HG02623 (cell line): ENCODE results near the gene PPP1R1C.

Source experiments
- ATAC-seq: cut with Tn5 transposase; IDR thresholded peaks from one replicate; pipeline ENCODE4 v1.9.1; 2021; ENCODE audit warnings: moderate library complexity; ENCODE audit not compliant: unreplicated experiment

PPP1R1C gene

GRCh38 chr2:182058056-182058455 is 72.4 kb downstream of the PPP1R1C start:
- no peak for ATAC-seq

- ATAC-seq, result no peak
Measured at GRCh38 chr2:182061739-182062138, 76.1 kb downstream of the PPP1R1C start.

- no peak for ATAC-seq
Measured at GRCh38 chr2:182062329-182062972, 76.8 kb downstream of the PPP1R1C start.

GRCh38 chr2:182064019-182064778 is 78.5 kb downstream of the PPP1R1C start:
- ATAC-seq, result no peak

DNA sequence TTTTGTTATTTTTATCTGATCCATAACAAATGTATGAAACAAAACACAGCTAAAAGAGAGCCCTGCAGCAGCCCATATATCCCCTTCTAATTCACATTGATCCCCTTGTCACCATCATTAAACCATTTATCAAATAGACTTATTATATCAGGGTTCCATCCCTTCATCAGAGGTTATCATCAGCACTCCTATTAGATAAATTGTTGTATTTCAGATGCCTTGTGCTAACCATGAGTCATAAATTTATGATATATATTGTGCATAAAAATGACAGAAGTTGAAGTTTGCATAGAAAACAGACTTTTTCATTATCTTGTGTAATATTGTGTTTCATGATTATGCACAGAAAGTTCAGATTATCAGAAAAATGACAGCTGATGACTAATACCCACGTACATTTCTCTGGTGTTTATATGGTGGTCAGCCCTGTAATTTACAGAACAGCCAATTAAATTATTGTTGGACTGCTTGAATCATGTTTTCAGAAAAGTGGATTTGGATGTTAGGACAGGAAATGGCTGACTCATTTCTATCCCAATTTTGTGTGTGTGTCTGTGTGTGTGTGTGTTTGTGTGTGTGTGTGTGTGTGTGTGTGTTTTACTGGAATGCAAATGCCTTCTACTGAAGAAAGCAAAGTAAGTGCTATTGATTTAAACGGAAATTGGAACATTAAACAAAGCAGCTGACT is 80.9 kb downstream of the PPP1R1C start:
- no peak for ATAC-seq

- no peak for ATAC-seq
Measured at GRCh38 chr2:182067393-182067792, 81.7 kb downstream of the PPP1R1C start.

DNA sequence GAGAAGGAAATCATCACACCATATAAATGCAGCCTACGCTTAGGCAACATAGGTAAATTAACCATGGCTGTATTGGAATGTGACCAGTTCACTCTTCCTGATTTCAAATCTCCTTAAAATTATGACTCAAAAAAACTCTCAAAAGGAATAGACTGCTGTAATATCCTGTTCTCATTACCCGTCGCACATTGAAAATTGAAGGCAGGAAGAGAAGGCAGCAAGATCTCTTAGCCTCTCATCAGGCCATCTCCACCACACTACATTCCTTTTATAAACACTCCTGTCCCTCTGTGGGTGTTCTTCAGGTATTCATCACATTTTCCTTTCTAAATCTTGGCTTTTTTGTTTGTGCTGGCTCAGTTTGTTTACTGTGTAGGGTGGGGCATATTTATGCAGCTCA is 83.2 kb downstream of the PPP1R1C start:
- no peak for ATAC-seq

DNA sequence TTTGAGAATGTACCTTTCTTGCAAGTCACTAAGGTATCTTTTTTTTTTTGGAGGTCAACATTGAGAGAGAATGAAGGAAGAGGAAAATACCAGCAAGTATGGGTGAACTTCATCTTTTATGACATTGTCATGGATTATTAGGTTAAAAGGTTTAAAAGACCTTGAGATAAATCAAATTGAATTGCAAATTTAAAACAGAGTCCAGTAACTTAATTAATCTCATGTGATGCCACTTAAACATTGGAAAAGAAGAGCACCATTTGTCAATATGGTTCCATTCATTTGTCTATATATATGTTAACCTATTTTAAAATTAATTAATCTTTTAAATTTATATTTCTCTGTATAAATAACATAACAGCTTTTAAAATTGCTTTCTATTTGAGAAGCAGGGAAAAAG is 83.8 kb downstream of the PPP1R1C start:
- no peak for ATAC-seq

DNA sequence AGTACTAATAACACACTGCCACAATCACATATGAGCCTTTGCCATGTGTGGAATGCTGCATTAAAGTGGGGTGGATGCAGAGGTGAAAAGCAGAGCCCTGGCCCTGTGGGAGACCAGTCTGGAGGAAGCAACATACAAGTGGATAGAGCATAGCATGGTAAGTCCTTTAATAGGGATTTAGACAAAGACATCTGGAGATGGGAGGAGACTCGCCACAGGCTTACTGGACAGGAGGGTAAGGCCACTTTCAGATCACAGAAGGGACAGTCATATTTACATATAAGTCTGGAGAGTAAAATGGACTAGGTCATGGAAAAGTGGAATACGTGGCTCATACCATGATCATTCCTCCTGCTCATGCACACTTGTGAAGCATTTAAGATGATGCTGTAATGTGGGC is 84.3 kb downstream of the PPP1R1C start:
- no peak for ATAC-seq

- no peak for ATAC-seq
Measured at GRCh38 chr2:182070736-182071135, 85.1 kb downstream of the PPP1R1C start.

DNA sequence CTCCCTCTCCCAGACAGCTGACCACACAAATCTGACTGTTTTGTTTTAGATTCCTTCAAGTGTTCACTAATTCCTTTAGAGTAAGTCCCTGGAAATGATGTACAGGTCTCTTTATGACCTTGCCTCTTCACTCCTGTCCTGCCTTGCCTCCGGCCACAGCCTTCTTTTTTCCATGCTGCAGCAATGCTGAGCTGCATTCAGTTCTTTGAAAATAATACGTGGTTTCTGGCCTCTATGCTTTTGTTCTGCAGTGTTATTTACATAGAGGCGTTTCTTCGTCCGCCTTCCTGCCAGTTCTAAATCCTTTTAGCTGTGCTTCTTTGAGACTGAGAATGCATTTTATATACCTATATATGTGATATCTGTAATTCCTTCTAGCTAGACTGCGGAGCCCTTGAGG is 87.2 kb downstream of the PPP1R1C start:
- no peak for ATAC-seq

GRCh38 chr2:182073613-182074012 is 88.0 kb downstream of the PPP1R1C start:
- no peak for ATAC-seq

DNA sequence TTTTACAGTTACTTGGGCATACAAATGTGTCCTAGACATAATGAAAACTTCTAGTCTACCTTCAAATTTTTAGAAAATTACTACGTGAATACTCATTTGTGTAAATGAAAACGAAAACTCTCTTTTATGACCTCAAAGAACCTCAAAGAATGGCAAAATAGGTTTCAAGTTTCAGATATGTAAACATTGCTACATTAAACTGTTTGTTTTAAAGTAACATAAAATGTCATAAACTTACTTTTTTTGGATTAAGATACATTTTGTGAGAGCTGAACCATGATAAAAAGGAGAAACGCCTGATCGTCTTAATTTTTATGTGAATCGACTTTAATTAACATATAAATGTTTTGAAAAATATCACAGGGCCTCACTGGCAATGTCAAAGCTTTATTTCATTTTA is 91.4 kb downstream of the PPP1R1C start:
- ATAC-seq, result no peak

- ATAC-seq, result peak; percentile 63
Measured at GRCh38 chr2:182077448-182078142, 91.9 kb downstream of the PPP1R1C start.

DNA sequence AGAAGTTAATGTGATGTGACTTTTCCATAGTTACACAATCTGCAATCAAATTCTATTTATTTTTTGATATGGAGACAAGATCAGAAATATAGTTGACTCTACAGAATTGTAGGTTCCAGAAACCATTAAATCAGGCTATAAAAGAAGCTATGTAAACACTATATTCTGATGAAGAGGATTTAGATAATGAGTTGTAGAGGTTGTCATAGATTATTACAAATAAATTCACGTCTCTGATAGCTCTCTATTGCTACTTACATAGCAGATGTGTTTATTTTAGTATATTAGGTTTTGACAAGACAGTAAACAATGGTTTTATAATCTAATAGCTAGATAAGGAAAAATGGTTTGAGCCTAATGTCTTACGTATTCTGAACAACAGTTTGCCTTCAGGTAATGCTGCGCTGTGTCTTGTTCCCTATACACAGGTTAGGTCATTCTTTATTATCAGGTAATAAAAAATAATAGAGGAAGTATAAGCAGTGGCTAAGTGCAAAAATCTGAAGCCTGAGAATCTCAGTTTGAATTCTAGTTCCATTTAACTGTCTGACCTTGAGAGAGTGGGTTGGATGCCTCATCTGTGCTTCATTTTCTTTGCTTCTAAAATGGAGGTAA is 93.4 kb downstream of the PPP1R1C start:
- no peak for ATAC-seq

GRCh38 chr2:182080493-182080892 is 94.8 kb downstream of the PPP1R1C start:
- ATAC-seq, result no peak

GRCh38 chr2:182081602-182082260 is 96.1 kb downstream of the PPP1R1C start:
- no peak for ATAC-seq

DNA sequence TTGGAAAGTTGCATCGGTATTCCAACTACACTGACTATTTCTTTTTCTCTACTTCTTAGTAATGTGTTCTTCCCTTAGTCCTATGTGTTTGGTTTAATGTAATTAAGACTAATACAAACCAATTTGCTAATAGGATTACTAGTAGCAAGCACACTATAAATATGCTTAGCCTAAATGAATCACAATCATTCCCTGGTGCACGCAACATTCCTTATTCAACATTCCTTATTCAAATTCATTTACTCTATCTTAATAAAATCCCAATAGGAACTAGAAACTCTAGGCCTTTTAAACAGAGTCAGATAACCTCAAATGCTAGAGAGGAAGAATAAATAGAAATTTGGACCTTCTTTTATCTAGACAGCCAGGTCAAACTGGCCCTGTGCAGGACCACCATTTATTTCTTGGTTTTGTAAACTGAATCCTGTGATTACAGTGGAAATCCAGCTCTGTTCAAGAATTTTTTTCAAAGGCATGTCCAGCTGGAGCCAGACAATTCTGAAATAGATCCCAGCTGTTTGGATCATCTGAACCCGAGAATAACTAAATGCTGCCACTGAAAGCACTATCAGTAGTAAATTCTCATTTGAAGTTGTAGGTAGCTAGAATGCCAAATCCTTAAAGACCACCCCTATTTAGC is 103.1 kb downstream of the PPP1R1C start:
- ATAC-seq, result no peak

- no peak for ATAC-seq
Measured at GRCh38 chr2:182090486-182090885, 104.8 kb downstream of the PPP1R1C start.

DNA sequence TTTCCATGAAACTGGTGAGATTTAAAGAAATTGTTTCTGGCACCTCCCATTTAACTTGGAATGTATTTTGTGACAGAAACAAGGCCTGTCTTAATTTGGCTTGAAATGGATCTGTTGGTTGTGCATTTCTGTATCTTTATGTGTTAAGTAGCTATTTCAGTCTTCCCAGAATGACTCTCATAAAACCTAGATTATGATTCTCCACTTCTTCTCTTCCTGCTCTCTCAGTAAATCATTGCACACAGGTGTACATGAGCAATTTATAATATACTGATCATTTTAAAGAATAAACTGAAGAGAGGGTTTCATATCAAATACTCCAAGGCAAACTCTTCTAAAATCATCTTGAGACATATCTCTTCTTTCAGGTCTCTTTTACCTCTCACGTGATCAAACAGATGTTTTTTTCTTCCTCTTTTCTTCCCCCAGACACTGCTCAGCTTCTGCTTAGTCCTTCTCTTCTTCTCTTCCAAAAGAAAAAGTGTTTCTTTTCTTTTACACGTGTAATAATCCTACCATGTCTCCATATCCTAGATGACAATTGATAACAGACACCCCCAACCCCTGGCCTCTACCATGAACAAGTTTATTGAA is 112.0 kb downstream of the PPP1R1C start:
- ATAC-seq, result no peak
